ENCODE results near the gene CIPC. TPM values are rescaled to one million over a fixed set of nuclear protein-coding genes. Genes with fewer than 3 reads are reported as not detected.

Gene CIPC, protein sequence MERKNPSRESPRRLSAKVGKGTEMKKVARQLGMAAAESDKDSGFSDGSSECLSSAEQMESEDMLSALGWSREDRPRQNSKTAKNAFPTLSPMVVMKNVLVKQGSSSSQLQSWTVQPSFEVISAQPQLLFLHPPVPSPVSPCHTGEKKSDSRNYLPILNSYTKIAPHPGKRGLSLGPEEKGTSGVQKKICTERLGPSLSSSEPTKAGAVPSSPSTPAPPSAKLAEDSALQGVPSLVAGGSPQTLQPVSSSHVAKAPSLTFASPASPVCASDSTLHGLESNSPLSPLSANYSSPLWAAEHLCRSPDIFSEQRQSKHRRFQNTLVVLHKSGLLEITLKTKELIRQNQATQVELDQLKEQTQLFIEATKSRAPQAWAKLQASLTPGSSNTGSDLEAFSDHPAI
- total RNA-seq: 18.7 and 23.2 TPM in 2 replicates

DNA sequence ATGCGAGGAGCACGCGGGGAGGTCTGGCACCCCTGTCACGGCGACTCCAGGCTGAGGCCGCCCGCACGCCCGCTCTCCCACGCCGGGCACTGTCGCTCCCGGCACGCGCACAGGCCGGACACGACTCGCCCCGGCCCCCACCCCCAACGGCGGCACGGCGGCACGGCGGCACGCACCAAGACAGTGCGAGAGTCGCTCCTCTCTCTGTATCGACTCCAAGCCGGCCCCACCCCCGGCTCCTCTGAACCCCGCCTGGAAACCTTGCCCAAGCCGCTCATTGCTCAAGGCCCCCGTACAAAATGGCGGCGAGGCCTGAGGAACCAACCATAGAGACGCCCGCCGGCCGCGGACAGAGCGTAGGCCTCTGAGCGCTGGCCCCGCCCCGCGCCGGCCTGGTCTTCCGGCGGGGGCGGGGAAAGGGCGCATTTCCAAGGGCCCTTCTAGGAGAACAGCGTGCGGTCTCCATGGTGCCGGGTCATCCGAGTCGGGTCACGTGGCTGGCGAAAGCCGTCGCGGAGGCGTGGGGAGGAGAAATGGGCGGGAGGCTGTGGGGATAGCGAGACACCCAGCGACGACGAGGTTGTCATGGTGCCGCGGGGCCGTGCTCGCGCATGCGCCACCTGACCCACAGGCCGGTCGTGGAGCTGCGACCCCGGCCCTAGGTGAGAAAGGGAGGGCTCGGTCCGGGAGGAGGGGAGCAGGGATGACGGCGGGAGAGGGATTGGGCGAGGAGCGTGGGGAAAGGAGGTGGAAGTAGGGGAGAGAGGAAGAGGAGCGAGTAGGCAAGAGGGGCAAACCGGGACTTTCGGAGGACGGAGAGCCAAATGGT lies at the start of gene CIPC:
CIPC (plus strand) TSS at position 559 of the 829 bp plus-strand sequence. CDS start 7,451 bp downstream, outside the sequence.

GRCh38 chr14:77141214-77142004 lies 43.4 kb downstream of the CIPC start, which contains the start of gene ZDHHC22:
TSS of gene ZDHHC22 (minus strand) at chr14:77141791. CDS start at chr14:77139738, 2,053 bp downstream.

Other genes with a start within 250 kb of the CIPC start
- 10.5 and 15.4 TPM in 2 replicates for gene IRF2BPL, start 69.5 kb upstream of the CIPC start, total RNA-seq
- gene ZDHHC22, start 43.5 kb downstream of the CIPC start, total RNA-seq: under 0.01 TPM in 1 of 2 replicates, not detected in the other
- not detected in 2 replicates for gene TMEM63C, start 83.5 kb downstream of the CIPC start, total RNA-seq
- gene NGB, start 172.9 kb downstream of the CIPC start, total RNA-seq: not detected in 2 replicates
- gene POMT2, start 222.6 kb downstream of the CIPC start, total RNA-seq: 13.1 and 16.0 TPM in 2 replicates
- gene GSTZ1, start 222.8 kb downstream of the CIPC start, total RNA-seq: 27.3 and 35.6 TPM in 2 replicates